Measurements from ENCODE around the gene UBE2K. TPM values are rescaled to one million over a fixed set of nuclear protein-coding genes. Genes with fewer than 3 reads are reported as not detected.
"Not testable (repeated sequence)": the region's sequence is repeated elsewhere in the genome, so short reads cannot be mapped to it uniquely, and the experiment has no call there.

UBE2K gene
- total and polyA plus RNA-seq, 7 donors: 25.2 to 56.4 (median 37.3) TPM

- no peak for DNase-seq
- no peak overlapping the region for H3K27ac ChIP-seq
- peaks cover 0 to 5% (median 0%) of the 10 kb centered on the region in 4 donors for H3K36me3 ChIP-seq
- intact Hi-C loops (cut with DNase I): no loop called here
- H3K4me3 ChIP-seq: no peak overlapping the region
- H3K9me3 ChIP-seq: no peaks in the 10 kb centered on the region
- WGBS, 2 donors: 71 to 80% methylated on average over 7 of the region's 7 CpGs
- H3K4me1 ChIP-seq: peaks cover 0 to 18% (median 12%) of the 10 kb centered on the region in 4 donors
- TF ChIP-seq POLR2A (IDR thresholded peaks at IDR 0.05) (no peak), POLR2AphosphoS5 (IDR thresholded peaks at IDR 0.05) (no peak), EP300 (IDR thresholded peaks at IDR 0.05) (no peak)
- TF ChIP-seq, protein P1, sequence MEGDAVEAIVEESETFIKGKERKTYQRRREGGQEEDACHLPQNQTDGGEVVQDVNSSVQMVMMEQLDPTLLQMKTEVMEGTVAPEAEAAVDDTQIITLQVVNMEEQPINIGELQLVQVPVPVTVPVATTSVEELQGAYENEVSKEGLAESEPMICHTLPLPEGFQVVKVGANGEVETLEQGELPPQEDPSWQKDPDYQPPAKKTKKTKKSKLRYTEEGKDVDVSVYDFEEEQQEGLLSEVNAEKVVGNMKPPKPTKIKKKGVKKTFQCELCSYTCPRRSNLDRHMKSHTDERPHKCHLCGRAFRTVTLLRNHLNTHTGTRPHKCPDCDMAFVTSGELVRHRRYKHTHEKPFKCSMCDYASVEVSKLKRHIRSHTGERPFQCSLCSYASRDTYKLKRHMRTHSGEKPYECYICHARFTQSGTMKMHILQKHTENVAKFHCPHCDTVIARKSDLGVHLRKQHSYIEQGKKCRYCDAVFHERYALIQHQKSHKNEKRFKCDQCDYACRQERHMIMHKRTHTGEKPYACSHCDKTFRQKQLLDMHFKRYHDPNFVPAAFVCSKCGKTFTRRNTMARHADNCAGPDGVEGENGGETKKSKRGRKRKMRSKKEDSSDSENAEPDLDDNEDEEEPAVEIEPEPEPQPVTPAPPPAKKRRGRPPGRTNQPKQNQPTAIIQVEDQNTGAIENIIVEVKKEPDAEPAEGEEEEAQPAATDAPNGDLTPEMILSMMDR (IDR thresholded peaks at IDR 0.05): no peak
- H3K27me3 ChIP-seq: no peaks in the 10 kb centered on the region
Measured at GRCh38 chr4:39721788-39722187, 23.9 kb downstream of the UBE2K start.

DNA sequence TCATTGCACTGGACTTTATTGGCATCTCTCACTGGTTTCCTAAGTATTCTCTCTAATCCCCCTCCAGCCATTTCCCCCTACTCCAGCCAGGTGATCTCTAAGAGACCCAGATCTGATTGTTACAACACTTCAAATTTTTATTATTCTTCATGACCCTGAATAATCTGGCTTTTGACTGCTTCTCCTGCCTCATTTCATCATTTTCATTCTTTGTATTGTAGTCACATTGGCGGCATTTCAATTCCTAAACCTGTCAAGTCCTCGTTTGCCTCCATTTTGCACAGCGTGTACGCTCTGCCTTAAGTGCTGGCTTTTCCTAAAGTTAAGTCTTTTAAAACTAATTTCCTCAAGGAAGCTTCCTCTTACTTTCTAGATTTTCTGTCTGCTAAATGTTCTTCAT is 31.6 kb downstream of the UBE2K start:
- H3K36me3 ChIP-seq: no peaks in the 10 kb centered on the region
- 86% methylated on average over 4 of the region's 4 CpGs for WGBS, 2 donors
- peaks cover 0 to 15% (median 13%) of the 10 kb centered on the region in 4 donors for H3K4me1 ChIP-seq
- H3K4me3 ChIP-seq: no peak overlapping the region
- intact Hi-C loops (cut with DNase I): no loop called here
- DNase-seq: no peak
- TF ChIP-seq, protein P1 (IDR thresholded peaks at IDR 0.05): no peak
- TF ChIP-seq POLR2AphosphoS5 (IDR thresholded peaks at IDR 0.05) (no peak), EP300 (IDR thresholded peaks at IDR 0.05) (no peak), POLR2A (IDR thresholded peaks at IDR 0.05) (no peak)
- no peaks in the 10 kb centered on the region for H3K9me3 ChIP-seq
- H3K27ac ChIP-seq: no peak overlapping the region
- no peaks in the 10 kb centered on the region for H3K27me3 ChIP-seq

GRCh38 chr4:39730072-39730471 is 32.1 kb downstream of the UBE2K start:
- intact Hi-C loops (cut with DNase I): no loop called here
- no peak overlapping the region for H3K27ac ChIP-seq
- no peaks in the 10 kb centered on the region for H3K27me3 ChIP-seq
- DNase-seq: no peak
- peaks cover 0 to 15% (median 12%) of the 10 kb centered on the region in 4 donors for H3K4me1 ChIP-seq
- no peaks in the 10 kb centered on the region for H3K36me3 ChIP-seq
- H3K4me3 ChIP-seq: no peak overlapping the region
- 59 to 64% methylated on average over 3 of the region's 3 CpGs for WGBS, 2 donors
- TF ChIP-seq EP300 (IDR thresholded peaks at IDR 0.05) (no peak), POLR2A (IDR thresholded peaks at IDR 0.05) (no peak), POLR2AphosphoS5 (IDR thresholded peaks at IDR 0.05) (no peak)
- TF ChIP-seq, protein P1 (IDR thresholded peaks at IDR 0.05): no peak
- H3K9me3 ChIP-seq: no peaks in the 10 kb centered on the region

- Histone ChIP-seq H3K4me1 (peaks cover 0 to 15% (median 10%) of the 10 kb centered on the region in 4 donors), H3K9me3 (no peaks in the 10 kb centered on the region), H3K27ac (no peak overlapping the region), H3K36me3 (no peaks in the 10 kb centered on the region), H3K4me3 (no peak overlapping the region), H3K27me3 (no peaks in the 10 kb centered on the region)
- no peak for DNase-seq
- 95 to 98% methylated on average over 2 of the region's 2 CpGs for WGBS, 2 donors
- intact Hi-C loops (cut with DNase I): no loop called here
- TF ChIP-seq POLR2AphosphoS5 (IDR thresholded peaks at IDR 0.05) (no peak), EP300 (IDR thresholded peaks at IDR 0.05) (no peak), POLR2A (IDR thresholded peaks at IDR 0.05) (no peak)
- TF ChIP-seq, protein P1 (IDR thresholded peaks at IDR 0.05): no peak
Measured at GRCh38 chr4:39731908-39732307, 34.0 kb downstream of the UBE2K start.

GRCh38 chr4:39732728-39733127 is 34.8 kb downstream of the UBE2K start:
- 87 to 93% methylated on average over 3 of the region's 3 CpGs for WGBS, 2 donors
- Histone ChIP-seq H3K4me1 (peaks cover 0 to 23% (median 11%) of the 10 kb centered on the region in 4 donors), H3K27ac (no peak overlapping the region), H3K4me3 (no peak overlapping the region), H3K9me3 (no peaks in the 10 kb centered on the region), H3K27me3 (no peaks in the 10 kb centered on the region), H3K36me3 (peaks cover 0 to 3% (median under 1%) of the 10 kb centered on the region in 4 donors)
- intact Hi-C loops (cut with DNase I): no loop called here
- no peak for DNase-seq
- TF ChIP-seq, protein P1 (IDR thresholded peaks at IDR 0.05): no peak

DNA sequence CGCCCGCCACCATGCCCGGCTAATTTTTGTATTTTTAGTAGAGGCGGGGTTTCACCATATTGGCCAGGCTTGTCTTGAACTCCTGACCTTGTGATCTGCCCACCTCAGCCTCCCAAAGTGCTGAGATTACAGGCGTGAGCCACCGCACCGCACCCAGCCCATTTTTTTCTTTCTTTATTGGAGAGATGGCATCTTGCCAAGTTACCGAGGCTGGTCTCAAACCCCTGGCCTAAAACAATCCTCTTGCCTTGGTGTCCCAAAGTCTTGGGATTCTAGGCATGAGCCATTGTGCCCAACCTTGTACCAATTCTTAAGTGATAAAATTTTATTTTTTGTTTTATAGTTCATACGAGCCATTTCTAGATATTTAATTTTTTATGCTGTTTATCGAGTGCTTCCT is 41.7 kb downstream of the UBE2K start:
- WGBS, 2 donors: 91 to 93% methylated on average over 10 of the region's 10 CpGs
- H3K4me3 ChIP-seq; H3K27me3 ChIP-seq; H3K9me3 ChIP-seq; DNase-seq; intact Hi-C loops (cut with DNase I); H3K27ac ChIP-seq: not testable (repeated sequence)
- H3K36me3 ChIP-seq: peaks cover 0 to 19% (median 2%) of the 10 kb centered on the region in 4 donors
- peaks cover 0 to 17% (median 5%) of the 10 kb centered on the region in 4 donors for H3K4me1 ChIP-seq
